IMR-90 (cell line): ENCODE data around the gene NPBWR2. TPM values are rescaled to one million over a fixed set of nuclear protein-coding genes. Genes with fewer than 3 reads are reported as not detected.

ENCODE experiments used
- ATAC-seq: fragments of 200-7000 bp; cut with Tn5 transposase; 2 replicates; pipeline ENCODE4 v1.9.1; 2020; ENCODE audit warnings: low read depth, mild to moderate bottlenecking, moderate library complexity
- BruUV-seq: library from RNA; stranded (reverse); fragments of 400-500 nt; replicated peaks from 2 replicates; lab custom pipeline; 2021; lab: Mats Ljungman, UMichigan
- CTCF ChIA-PET: fragments of 300-600 bp; formaldehyde crosslinking; extraction: SDS; loops from one replicate; lab custom pipeline; 2021; ENCODE audit warnings: antibody characterized with exemption; lab: Yijun Ruan, JAX
- POLR2A ChIA-PET: fragments of 300-600 bp; sonication (Branson Sonifier 250); formaldehyde crosslinking; loops from one replicate; lab custom pipeline; 2022; ENCODE audit warnings: antibody characterized with exemption; ENCODE audit not compliant: unreplicated experiment; lab: Charles Lee
- DNase-seq: peaks from one replicate; pipeline ENCODE4 v3.0.0; 2013
- H2AFZ ChIP-seq: replicated peaks from 2 replicates; pipeline ENCODE3; 2013; ENCODE audit warnings: low read length, mild to moderate bottlenecking; ENCODE audit not compliant: poor library complexity
- H2AK5ac ChIP-seq: 2 replicates; pipeline ENCODE4 v1.6.1; 2013; ENCODE audit warnings: low read depth, low read length, inconsistent platforms
- H2AK9ac ChIP-seq: replicated peaks from 2 replicates; pipeline ENCODE3; 2013; ENCODE audit warnings: mild to moderate bottlenecking, low read depth, low read length, moderate library complexity; ENCODE audit not compliant: poor library complexity
- H2BK120ac ChIP-seq: 2 replicates; pipeline ENCODE4 v1.6.1; 2013; ENCODE audit warnings: low read depth, low read length, inconsistent platforms
- H2BK15ac ChIP-seq: 3 replicates; pipeline ENCODE4 v1.6.1; 2013; ENCODE audit warnings: low read depth, low read length, inconsistent platforms
- H2BK20ac ChIP-seq: 2 replicates; pipeline ENCODE4 v1.6.1; 2013; ENCODE audit warnings: low read depth, mild to moderate bottlenecking, inconsistent platforms, low read length, moderate library complexity
- H2BK5ac ChIP-seq: 2 replicates; pipeline ENCODE4 v1.6.1; 2013; ENCODE audit warnings: mild to moderate bottlenecking, low read depth, low read length, inconsistent platforms; ENCODE audit not compliant: poor library complexity, severe bottlenecking
- H3K14ac ChIP-seq: replicated peaks from 2 replicates; pipeline ENCODE4 v1.6.1; 2013; ENCODE audit warnings: low read depth, low read length, inconsistent platforms
- H3K18ac ChIP-seq: 2 replicates; pipeline ENCODE4 v1.6.1; 2013; ENCODE audit warnings: low read depth, low read length, control low read depth
- H3K23ac ChIP-seq: 2 replicates; pipeline ENCODE4 v1.6.1; 2013; ENCODE audit warnings: low read depth, low read length, inconsistent platforms
- H3K27ac ChIP-seq: 2 replicates; pipeline ENCODE4 v1.5.1; 2013; ENCODE audit warnings: mild to moderate bottlenecking, control low read depth, low read length; ENCODE audit not compliant: insufficient read depth
- H3K27me3 ChIP-seq: 2 replicates; pipeline ENCODE4 v1.6.1; 2013; ENCODE audit warnings: low read length; ENCODE audit not compliant: control insufficient read depth, insufficient read depth
- H3K36me3 ChIP-seq: 2 replicates; pipeline ENCODE4 v1.6.1; 2013; ENCODE audit warnings: low read length, mixed read lengths; ENCODE audit not compliant: control insufficient read depth, insufficient read depth
- H3K4ac ChIP-seq: 2 replicates; pipeline ENCODE4 v1.6.1; 2013; ENCODE audit warnings: low read depth, low read length, inconsistent platforms
- H3K4me1 ChIP-seq: 2 replicates; pipeline ENCODE4 v1.6.1; 2013; ENCODE audit warnings: low read length, mixed read lengths; ENCODE audit not compliant: control insufficient read depth, insufficient read depth
- H3K4me2 ChIP-seq: 2 replicates; pipeline ENCODE4 v1.6.1; 2013; ENCODE audit warnings: low read depth, mild to moderate bottlenecking, control low read depth, low read length, moderate library complexity
- H3K4me3 ChIP-seq: 2 replicates; pipeline ENCODE4 v1.5.1; 2013; ENCODE audit warnings: low read depth, mild to moderate bottlenecking, control low read depth, low read length, moderate library complexity; ENCODE audit not compliant: insufficient read depth
- H3K56ac ChIP-seq: 2 replicates; pipeline ENCODE4 v1.6.1; 2013; ENCODE audit warnings: low read length, inconsistent platforms; ENCODE audit not compliant: insufficient read depth; ENCODE audit errors: extremely low read depth
- H3K79me1 ChIP-seq, 2 experiments: 2 replicates each; pipeline ENCODE4 v1.6.1; 2013; ENCODE audit warnings: low read length in 2 of 2, inconsistent platforms in 1 of 2, low read depth in 1 of 2
- H3K9ac ChIP-seq: 2 replicates; pipeline ENCODE4 v1.6.1; 2013; ENCODE audit warnings: low read depth, low read length, control low read depth
- H3K9me1 ChIP-seq: 2 replicates; pipeline ENCODE4 v1.6.1; 2013; ENCODE audit warnings: low read length, inconsistent platforms; ENCODE audit not compliant: insufficient read depth
- H3K9me3 ChIP-seq: 2 replicates; pipeline ENCODE4 v1.6.1; 2013; ENCODE audit warnings: low read length; ENCODE audit not compliant: control insufficient read depth, insufficient read depth
- H4K20me1 ChIP-seq: 2 replicates; pipeline ENCODE4 v1.6.1; 2013; ENCODE audit warnings: low read length, inconsistent platforms; ENCODE audit not compliant: insufficient read depth
- H4K5ac ChIP-seq: 2 replicates; pipeline ENCODE4 v1.6.1; 2013; ENCODE audit warnings: mild to moderate bottlenecking, low read depth, low read length, control low read depth
- H4K8ac ChIP-seq, 2 experiments: 2 replicates each; pipeline ENCODE4 v1.6.1; 2013; ENCODE audit warnings: low read depth in 2 of 2, low read length in 2 of 2, control low read depth in 1 of 2, inconsistent platforms in 1 of 2
- H4K91ac ChIP-seq: 2 replicates; pipeline ENCODE4 v1.6.1; 2013; ENCODE audit warnings: low read depth, low read length, inconsistent platforms; ENCODE audit not compliant: insufficient read depth
- BHLHE40 ChIP-seq: fragments of 150-350 bp; IDR thresholded peaks from 2 replicates; pipeline ENCODE4 v1.6.1; 2016; ENCODE audit warnings: mild to moderate bottlenecking, low read depth, low read length
- CEBPB ChIP-seq: IDR thresholded peaks from 2 replicates; pipeline ENCODE4 v1.6.1; 2012; ENCODE audit warnings: low read depth, low read length, improper control_type of control experiment
- CHD1 ChIP-seq: IDR thresholded peaks from 2 replicates; pipeline ENCODE4 v1.6.1; 2012; ENCODE audit warnings: low read depth, low read length, improper control_type of control experiment
- FOS ChIP-seq: fragments of 150-350 bp; IDR thresholded peaks from 2 replicates; pipeline ENCODE4 v1.6.1; 2016; ENCODE audit warnings: low read depth, low read length
- MAFK ChIP-seq: IDR thresholded peaks from 2 replicates; pipeline ENCODE4 v1.6.1; 2012; ENCODE audit warnings: low read depth, low read length, improper control_type of control experiment
- MAZ ChIP-seq: IDR thresholded peaks from 2 replicates; pipeline ENCODE4 v1.6.1; 2012; ENCODE audit warnings: low read depth, mild to moderate bottlenecking, low read length, improper control_type of control experiment, moderate library complexity, borderline replicate concordance
- MXI1 ChIP-seq: IDR thresholded peaks from 2 replicates; pipeline ENCODE4 v1.6.1; 2012; ENCODE audit warnings: low read depth, mild to moderate bottlenecking, low read length, moderate library complexity, borderline replicate concordance
- NFE2L2 ChIP-seq: fragments of 150-350 bp; IDR thresholded peaks from 2 replicates; pipeline ENCODE4 v1.6.1; 2016; ENCODE audit warnings: low read depth, mild to moderate bottlenecking, low read length
- POLR2A ChIP-seq: IDR thresholded peaks from 2 replicates; pipeline ENCODE4 v1.6.1; 2012; ENCODE audit warnings: mild to moderate bottlenecking, low read depth, low read length
- RAD21 ChIP-seq: IDR thresholded peaks from 2 replicates; pipeline ENCODE4 v1.6.1; 2012; ENCODE audit warnings: low read length, improper control_type of control experiment
- RCOR1 ChIP-seq: IDR thresholded peaks from 2 replicates; pipeline ENCODE4 v1.6.1; 2012; ENCODE audit warnings: mild to moderate bottlenecking, low read length, improper control_type of control experiment; ENCODE audit not compliant: insufficient replicate concordance
- RFX5 ChIP-seq: IDR thresholded peaks from 2 replicates; pipeline ENCODE4 v1.8.0; 2012; ENCODE audit warnings: low read depth, mild to moderate bottlenecking, low read length, moderate library complexity
- SMC3 ChIP-seq: fragments of 150-350 bp; IDR thresholded peaks from 2 replicates; pipeline ENCODE4 v1.6.1; 2016; ENCODE audit warnings: low read depth, mild to moderate bottlenecking, antibody characterized with exemption, low read length, moderate library complexity
- WGBS, 2 experiments: methylation state at CpG; one replicate each; pipeline versions ENCODE4 v1.1.5 to v1.1.7; 2013; ENCODE audit warnings: missing lambda C conversion rate in 2 of 2; ENCODE audit not compliant: insufficient read length in 1 of 2; ENCODE audit errors: extremely low coverage in 2 of 2; 5-methylcytosine and 5-hydroxymethylcytosine counted together
- dilution Hi-C: fragments of 300-500 bp; cut with HindIII; formaldehyde crosslinking; loops from one replicate; pipeline ENCODE4 v1.14.3; 2018; ENCODE audit warnings: low sequenced_read_pairs; ENCODE audit not compliant: unreplicated experiment
- in situ Hi-C: fragments of 300-500 bp; cut with MboI; formaldehyde crosslinking; loops from 3 replicates; pipeline ENCODE4 v1.14.3; 2019; ENCODE audit warnings: low sequenced_read_pairs, inconsistent platforms, mixed read lengths
- intact Hi-C: fragments of 100-400 bp; cut with micrococcal nuclease; formaldehyde crosslinking; loops from 2 replicates; pipeline ENCODE4 v1.10.0; 2022
- polyA plus RNA-seq, 3 experiments: library from polyadenylated mRNA; depleted of rRNA; stranded (reverse); fragments of >200 nt; gene quantifications; 2 replicates each; pipeline ENCODE4 v1.2.3, GENCODE V29; 2012; ENCODE audit warnings: low replicate concordance in 1 of 3
- total RNA-seq: library from RNA; depleted of rRNA; stranded (reverse); fragments of >200 nt; gene quantifications from 2 replicates; pipeline ENCODE4 v1.2.3, GENCODE V29; 2012
- TF ChIP-seq, protein P1 (sequence below): fragments of 150-350 bp; IDR thresholded peaks from 2 replicates; pipeline ENCODE4 v1.6.1; 2017; ENCODE audit warnings: mild to moderate bottlenecking, antibody characterized with exemption, low read length, low read depth
- TF ChIP-seq, protein P2 (sequence below): conservative IDR thresholded peaks from 2 replicates; pipeline ENCODE4 v1.5.1; 2012; ENCODE audit warnings: mild to moderate bottlenecking, low read depth, low read length, improper control_type of control experiment
- TF ChIP-seq, protein P3 (sequence below): fragments of 150-350 bp; IDR thresholded peaks from 2 replicates; pipeline ENCODE4 v1.6.1; 2016; ENCODE audit warnings: low read depth, mild to moderate bottlenecking, low read length, moderate library complexity, borderline replicate concordance

Gene NPBWR2
- total and polyA plus RNA-seq, 2 of the 4 experiments (the other 2 are of a cell fraction), result not detected

DNA sequence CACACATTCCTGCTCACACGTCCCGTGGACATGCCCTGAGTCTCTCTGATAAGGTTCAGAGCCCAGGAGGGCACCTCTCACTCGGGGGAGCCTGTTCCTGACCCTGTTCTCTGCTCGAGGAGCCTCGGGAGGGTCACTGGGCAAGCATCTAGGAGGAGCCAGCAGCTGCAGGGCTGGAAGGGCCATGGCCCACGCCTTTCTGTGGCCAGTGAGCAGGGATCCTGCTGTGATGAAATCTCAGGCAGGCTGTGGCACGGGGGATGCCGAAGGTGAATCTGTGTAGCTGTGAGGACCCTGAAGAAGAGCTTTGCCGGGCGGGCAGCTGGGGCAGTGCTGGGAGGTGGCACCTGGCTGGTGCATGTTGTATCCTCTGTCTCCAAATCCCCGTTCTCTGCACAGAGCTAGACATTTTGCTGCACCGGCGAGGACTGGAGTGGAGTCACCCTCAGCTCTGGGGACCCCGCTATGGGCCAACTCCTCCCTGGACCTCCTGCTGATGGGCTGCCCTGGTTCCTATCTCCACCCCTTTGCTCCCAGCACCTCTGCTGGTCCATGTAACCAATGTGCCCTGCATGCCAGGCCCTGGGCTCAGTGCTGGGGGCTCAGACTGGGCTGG lies 7.1 kb upstream of the NPBWR2 start:
- in situ Hi-C loops, result no loop called here
- dilution Hi-C loops, result no loop called here
- POLR2A ChIA-PET, result no interaction called here

More for the DNA sequence above, 7.1 kb upstream of the NPBWR2 start:
- no peak overlapping the region for H2AFZ ChIP-seq
- H3K4ac ChIP-seq, result no peak overlapping the region
- no peak overlapping the region for H4K5ac ChIP-seq
- H3K18ac ChIP-seq, result no peak overlapping the region
- TF ChIP-seq CEBPB (no peak), MXI1 (no peak), FOS (no peak), POLR2A (no peak), MAFK (no peak), SMC3 (no peak), RAD21 (no peak), NFE2L2 (no peak), CHD1 (no peak), BHLHE40 (no peak), RFX5 (no peak), MAZ (no peak), RCOR1 (no peak)
- TF ChIP-seq, protein P1, sequence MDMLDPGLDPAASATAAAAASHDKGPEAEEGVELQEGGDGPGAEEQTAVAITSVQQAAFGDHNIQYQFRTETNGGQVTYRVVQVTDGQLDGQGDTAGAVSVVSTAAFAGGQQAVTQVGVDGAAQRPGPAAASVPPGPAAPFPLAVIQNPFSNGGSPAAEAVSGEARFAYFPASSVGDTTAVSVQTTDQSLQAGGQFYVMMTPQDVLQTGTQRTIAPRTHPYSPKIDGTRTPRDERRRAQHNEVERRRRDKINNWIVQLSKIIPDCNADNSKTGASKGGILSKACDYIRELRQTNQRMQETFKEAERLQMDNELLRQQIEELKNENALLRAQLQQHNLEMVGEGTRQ, result no peak
- TF ChIP-seq, protein P2, sequence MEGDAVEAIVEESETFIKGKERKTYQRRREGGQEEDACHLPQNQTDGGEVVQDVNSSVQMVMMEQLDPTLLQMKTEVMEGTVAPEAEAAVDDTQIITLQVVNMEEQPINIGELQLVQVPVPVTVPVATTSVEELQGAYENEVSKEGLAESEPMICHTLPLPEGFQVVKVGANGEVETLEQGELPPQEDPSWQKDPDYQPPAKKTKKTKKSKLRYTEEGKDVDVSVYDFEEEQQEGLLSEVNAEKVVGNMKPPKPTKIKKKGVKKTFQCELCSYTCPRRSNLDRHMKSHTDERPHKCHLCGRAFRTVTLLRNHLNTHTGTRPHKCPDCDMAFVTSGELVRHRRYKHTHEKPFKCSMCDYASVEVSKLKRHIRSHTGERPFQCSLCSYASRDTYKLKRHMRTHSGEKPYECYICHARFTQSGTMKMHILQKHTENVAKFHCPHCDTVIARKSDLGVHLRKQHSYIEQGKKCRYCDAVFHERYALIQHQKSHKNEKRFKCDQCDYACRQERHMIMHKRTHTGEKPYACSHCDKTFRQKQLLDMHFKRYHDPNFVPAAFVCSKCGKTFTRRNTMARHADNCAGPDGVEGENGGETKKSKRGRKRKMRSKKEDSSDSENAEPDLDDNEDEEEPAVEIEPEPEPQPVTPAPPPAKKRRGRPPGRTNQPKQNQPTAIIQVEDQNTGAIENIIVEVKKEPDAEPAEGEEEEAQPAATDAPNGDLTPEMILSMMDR, result no peak
- TF ChIP-seq, protein P3, sequence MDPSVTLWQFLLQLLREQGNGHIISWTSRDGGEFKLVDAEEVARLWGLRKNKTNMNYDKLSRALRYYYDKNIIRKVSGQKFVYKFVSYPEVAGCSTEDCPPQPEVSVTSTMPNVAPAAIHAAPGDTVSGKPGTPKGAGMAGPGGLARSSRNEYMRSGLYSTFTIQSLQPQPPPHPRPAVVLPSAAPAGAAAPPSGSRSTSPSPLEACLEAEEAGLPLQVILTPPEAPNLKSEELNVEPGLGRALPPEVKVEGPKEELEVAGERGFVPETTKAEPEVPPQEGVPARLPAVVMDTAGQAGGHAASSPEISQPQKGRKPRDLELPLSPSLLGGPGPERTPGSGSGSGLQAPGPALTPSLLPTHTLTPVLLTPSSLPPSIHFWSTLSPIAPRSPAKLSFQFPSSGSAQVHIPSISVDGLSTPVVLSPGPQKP, result no peak
- intact Hi-C loops, result no loop called here
- no peak overlapping the region for H3K23ac ChIP-seq
- 58% methylated on average over 3 of the region's 14 CpGs; no CpG with 5 or more reads in 1 of the 2 experiments for WGBS, 2 experiments
- no peak overlapping the region for H2BK5ac ChIP-seq
- H3K27ac ChIP-seq, result no peak overlapping the region
- peaks cover 35% of the 10 kb centered on the region; the same call in 1 of the 2 replicates for H3K27me3 ChIP-seq
- H3K36me3 ChIP-seq, result no peaks in the 10 kb centered on the region
- no peak overlapping the region for H3K9ac ChIP-seq
- no peak overlapping the region for H3K4me2 ChIP-seq
- no peak overlapping the region for H2AK9ac ChIP-seq
- DNase-seq (no peak), ATAC-seq (no peak)
- H2AK5ac ChIP-seq, result no peak overlapping the region
- H3K9me1 ChIP-seq, result no peaks in the 10 kb centered on the region
- no peaks in the 10 kb centered on the region for H4K20me1 ChIP-seq
- no peak overlapping the region for H3K56ac ChIP-seq
- H2BK120ac ChIP-seq, result no peak overlapping the region
- CTCF ChIA-PET, result no interaction called here
- H2BK20ac ChIP-seq, result no peak overlapping the region
- H4K8ac ChIP-seq, result no peak overlapping the region
- H4K91ac ChIP-seq, result no peak overlapping the region
- no peak overlapping the region for H3K4me3 ChIP-seq
- no peaks in the 10 kb centered on the region for H3K4me1 ChIP-seq
- H3K14ac ChIP-seq, result no peak overlapping the region
- no peak overlapping the region for H2BK15ac ChIP-seq
- H3K79me1 ChIP-seq, result no peaks in the 10 kb centered on the region
- no peaks in the 10 kb centered on the region for H3K9me3 ChIP-seq
- BruUV-seq, result no TSS peak
